ENCODE measurements around the gene LTC4S. TPM values are rescaled to one million over a fixed set of nuclear protein-coding genes. Genes with fewer than 3 reads are reported as not detected.
"Not testable (repeated sequence)": the region's sequence is repeated elsewhere in the genome, so short reads cannot be mapped to it uniquely, and the experiment has no call there.

LTC4S gene
- total RNA-seq, 1 donor from 2014 or later = 0.80 TPM

GRCh38 chr5:179823937-179824744 is 30.4 kb downstream of the LTC4S start:
- no peak for DNase-seq (ENCODE audit: low read depth)

GRCh38 chr5:179824745-179825112 is 30.9 kb downstream of the LTC4S start:
- DNase-seq (ENCODE audit: low read depth) = no peak

DNA sequence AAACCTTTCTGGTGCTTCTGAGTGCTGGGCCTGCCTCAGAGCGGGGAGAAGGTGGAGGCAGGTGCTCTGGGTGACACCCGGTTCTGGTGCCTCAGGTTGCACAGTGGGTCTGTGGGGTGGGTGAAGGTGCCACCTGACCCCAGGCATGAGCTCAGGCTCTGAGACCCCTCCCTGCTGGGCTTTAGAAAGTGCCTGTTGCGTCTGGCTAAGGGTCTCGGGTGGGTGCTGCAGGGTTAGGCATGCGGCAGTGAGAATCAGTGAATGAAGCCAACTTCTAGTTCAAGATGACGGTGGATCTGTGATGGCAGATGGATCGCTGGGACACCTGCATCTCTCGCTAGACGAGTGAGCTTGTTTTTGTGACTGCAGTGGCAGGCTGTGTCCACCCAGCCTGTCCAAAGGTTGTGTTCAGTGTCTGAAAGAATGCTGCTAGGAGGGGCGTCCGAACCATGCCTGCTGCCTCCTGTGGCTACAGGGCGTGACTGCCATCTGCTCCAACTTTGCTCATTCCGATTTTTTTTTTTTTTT is 31.9 kb downstream of the LTC4S start:
- DNase-seq (ENCODE audit: low read depth) = no peak

GRCh38 chr5:179827680-179828079 is 33.9 kb downstream of the LTC4S start:
- DNase-seq (ENCODE audit: low read depth) = peak; percentile 79

DNA sequence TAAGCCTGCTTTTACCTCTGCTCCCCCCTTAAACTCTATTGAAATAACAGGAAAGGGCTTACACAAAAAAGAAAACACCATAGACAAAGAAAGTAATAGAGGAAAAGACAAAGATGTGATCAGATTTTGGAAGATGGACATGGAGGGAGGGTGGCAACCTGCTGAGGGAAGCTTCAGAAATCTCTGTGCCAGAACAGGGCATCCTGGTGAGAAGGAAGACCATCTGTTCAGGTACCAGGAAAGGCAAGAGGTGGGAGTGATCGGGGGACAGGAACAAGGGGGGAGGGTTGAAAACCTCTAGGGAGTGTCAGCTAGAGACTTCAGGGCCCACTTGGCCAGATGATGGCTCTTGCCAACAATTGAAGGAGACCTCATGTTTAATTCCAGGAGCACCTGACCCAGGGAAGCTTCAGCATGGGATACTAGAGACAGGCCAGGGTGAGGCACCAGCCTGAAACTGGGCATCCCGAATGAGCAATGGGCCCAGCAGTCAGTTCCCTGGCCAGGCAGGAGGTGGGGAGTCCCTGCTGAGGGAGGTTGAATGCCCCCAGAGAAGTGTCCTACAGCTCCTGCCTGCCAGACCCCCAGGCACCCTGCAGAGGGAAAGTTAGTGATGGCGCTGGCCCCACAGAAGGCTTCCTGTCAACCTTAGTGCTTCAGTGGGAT is 35.1 kb downstream of the LTC4S start:
- no peak for DNase-seq (ENCODE audit: low read depth)

GRCh38 chr5:179829732-179830435 is 36.1 kb downstream of the LTC4S start:
- DNase-seq (ENCODE audit: low read depth) = peak; percentile 56

- DNase-seq (ENCODE audit: low read depth) = no peak
Measured at GRCh38 chr5:179830818-179831468, 37.2 kb downstream of the LTC4S start.

DNA sequence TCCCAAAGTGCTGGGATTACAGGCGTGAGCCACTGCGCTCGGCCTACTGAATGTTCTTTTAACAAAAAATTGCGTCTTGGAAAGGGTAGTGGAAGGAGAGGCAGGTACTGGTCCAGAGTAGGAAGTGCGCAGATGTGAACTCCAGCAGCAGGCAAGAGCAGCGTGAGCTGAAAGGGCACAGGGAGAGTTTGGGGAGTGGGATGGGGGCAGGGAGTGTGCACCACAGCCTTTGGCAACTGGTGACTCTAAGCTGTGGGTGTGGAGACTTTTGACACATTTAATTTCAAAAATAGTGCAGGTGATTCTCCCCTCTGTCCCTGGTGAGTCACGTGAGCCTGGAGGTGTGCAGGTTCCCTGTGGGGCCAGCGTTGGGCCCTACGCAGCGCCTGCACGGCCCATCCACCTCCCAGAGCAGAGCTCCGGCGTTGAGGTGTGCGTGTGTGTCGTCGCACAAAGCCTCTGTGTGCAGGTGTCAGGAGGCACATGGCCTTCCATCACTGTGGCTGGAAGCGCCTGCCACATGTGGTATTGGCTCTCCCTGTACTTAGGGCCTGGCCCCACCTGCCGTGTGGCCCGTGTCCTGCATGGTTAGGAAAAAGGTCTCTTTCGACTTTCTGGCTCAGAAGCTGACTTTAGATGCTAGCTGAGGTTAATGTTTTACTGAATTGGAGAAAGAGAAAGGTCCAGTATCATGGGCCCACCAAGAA is 38.4 kb downstream of the LTC4S start:
- DNase-seq (ENCODE audit: low read depth) = no peak

DNA sequence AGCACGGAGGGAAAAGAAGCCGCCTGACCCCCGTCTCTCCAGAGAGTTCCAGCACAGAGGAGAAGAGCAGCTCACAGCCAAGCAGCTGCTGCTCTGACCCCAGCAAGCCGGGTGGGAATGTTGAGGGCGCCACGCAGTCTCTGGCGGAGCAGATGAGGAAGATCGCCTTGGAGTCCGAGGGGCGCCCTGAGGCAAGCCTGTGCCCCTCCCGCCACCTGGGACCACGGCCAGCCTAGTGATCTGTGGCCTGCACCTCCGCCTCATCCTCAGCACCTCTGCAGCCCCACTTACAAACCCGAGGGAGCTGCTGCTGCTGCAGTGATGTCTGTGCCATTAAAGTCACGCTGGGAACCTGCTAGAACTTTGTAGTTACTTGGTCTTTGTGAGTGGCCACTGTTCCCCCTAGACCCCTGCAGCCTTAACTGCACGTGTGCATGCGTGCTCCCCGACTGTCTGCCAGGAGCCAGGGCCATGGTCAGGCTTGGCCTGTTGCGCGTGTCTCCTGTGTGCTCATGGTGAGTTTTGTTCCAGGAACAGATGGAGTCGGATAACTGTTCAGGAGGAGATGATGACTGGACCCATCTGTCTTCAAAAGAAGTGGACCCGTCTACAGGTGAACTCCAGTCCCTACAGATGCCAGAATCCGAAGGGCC is 39.4 kb downstream of the LTC4S start:
- DNase-seq (ENCODE audit: low read depth) = no peak

GRCh38 chr5:179833709-179834070 is 39.9 kb downstream of the LTC4S start:
- no peak for DNase-seq (ENCODE audit: low read depth)

- no peak for DNase-seq (ENCODE audit: low read depth)
Measured at GRCh38 chr5:179834120-179834519, 40.3 kb downstream of the LTC4S start.

- not testable (repeated sequence) for DNase-seq (ENCODE audit: low read depth)
Measured at GRCh38 chr5:179834871-179835270, 41.1 kb downstream of the LTC4S start.

DNA sequence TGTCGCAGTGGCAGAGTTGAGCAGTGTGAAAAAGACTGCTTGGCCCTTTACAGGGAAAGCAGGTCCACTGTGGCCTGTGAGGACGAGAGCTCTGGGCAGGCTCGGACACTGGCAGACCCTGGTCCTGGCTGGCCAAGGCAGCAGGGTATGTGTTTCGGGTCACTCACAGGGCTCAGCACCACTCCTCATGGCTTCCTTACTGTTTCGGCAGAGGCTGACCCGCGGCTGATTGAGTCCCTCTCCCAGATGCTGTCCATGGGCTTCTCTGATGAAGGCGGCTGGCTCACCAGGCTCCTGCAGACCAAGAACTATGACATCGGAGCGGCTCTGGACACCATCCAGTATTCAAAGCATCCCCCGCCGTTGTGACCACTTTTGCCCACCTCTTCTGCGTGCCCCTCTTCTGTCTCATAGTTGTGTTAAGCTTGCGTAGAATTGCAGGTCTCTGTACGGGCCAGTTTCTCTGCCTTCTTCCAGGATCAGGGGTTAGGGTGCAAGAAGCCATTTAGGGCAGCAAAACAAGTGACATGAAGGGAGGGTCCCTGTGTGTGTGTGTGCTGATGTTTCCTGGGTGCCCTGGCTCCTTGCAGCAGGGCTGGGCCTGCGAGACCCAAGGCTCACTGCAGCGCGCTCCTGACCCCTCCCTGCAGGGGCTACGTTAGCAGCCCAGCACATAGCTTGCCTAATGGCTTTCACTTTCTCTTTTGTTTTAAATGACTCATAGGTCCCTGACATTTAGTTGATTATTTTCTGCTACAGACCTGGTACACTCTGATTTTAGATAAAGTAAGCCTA is 42.6 kb downstream of the LTC4S start:
- DNase-seq (ENCODE audit: low read depth) = peak; percentile 65

GRCh38 chr5:179837076-179838011 is 43.6 kb downstream of the LTC4S start:
- no peak for DNase-seq (ENCODE audit: low read depth)

GRCh38 chr5:179839328-179840256 is 45.8 kb downstream of the LTC4S start:
- no peak for DNase-seq (ENCODE audit: low read depth)

DNA sequence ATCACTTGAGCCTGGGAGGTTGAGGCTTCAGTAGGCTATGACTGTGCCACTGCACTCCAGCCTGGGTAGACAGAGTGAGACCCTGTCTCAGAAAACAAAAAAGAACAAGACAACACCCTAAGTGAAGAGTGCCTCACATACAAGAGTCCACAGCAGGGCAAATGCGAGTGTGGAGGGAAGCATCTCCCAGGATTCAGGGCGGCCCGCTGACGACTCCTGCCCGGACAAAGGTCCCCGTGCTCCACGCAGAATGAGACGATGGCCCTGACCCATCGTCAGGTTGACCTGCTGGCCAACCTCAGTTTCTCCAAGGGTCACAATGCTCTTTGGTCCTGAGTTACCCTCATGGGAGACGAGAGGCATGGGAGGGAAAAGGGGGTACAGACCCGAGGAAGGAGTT is 46.5 kb downstream of the LTC4S start:
- DNase-seq (ENCODE audit: low read depth) = no peak

DNA sequence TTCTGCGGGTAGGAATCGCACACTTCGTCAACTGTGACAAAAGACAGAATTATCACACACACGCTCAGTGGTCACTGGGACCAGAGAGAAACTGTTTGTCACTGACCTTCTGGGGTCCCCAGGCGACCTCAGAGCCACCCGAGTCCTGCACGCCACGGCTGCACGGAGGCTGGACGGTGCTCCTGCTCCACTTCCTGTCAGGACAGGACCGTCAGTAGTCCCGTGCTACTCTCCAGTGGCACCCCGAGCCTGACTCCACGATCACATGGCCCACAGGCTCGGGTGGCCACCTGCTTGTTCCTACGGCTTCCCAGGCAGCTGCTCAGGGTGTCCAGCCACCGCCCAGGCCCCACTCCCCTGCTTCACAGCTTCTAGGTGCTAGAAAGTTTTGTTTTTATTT is 47.0 kb downstream of the LTC4S start:
- DNase-seq (ENCODE audit: low read depth) = no peak

DNA sequence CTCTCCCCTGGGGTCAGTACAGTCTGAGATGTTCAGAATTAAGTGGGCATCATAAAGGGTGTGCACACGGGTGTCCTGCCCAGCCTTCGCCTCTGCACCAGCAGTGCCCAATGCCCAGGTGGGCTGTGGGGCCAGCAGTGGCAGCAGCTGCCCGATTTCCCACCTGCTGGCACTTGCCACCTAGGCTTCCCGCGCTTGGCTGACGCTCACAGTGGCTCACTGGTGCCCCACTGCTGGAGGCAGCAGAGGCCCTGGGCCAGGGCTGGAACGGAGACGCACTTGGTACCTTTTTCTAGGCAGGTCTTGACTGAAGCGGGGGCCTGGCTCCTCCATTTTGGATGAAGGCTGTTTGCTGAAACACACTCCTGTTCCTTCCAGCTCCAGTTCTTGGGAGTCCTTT is 47.8 kb downstream of the LTC4S start:
- no peak for DNase-seq (ENCODE audit: low read depth)

Data from renal cortical epithelial cell (primary cell).